Amniotic stem cell (primary cell): ENCODE data around the gene NRP2.

Experiments
- DNase-seq: peaks from one replicate; lab custom pipeline; 2025; lab: John Stamatoyannopoulos, UW

Gene NRP2

GRCh38 chr2:205730701-205731582, 48.6 kb downstream of the NRP2 start:
- DNase-seq, result no peak

- DNase-seq, result peak; percentile 58
Measured at GRCh38 chr2:205731583-205731981, 49.3 kb downstream of the NRP2 start.

GRCh38 chr2:205732314-205732713, 50.0 kb downstream of the NRP2 start:
- no peak for DNase-seq

GRCh38 chr2:205733082-205733481, 50.8 kb downstream of the NRP2 start:
- DNase-seq, result no peak

GRCh38 chr2:205733648-205734047, 51.3 kb downstream of the NRP2 start:
- DNase-seq, result no peak

- no peak for DNase-seq
Measured at GRCh38 chr2:205734436-205735037, 52.2 kb downstream of the NRP2 start.

- DNase-seq, result no peak
Measured at GRCh38 chr2:205738117-205738968, 56.0 kb downstream of the NRP2 start.

GRCh38 chr2:205739620-205740019, 57.3 kb downstream of the NRP2 start:
- no peak for DNase-seq

GRCh38 chr2:205740381-205740780, 58.1 kb downstream of the NRP2 start:
- no peak for DNase-seq

- no peak for DNase-seq
Measured at GRCh38 chr2:205741256-205741978, 59.1 kb downstream of the NRP2 start.

- DNase-seq, result no peak
Measured at GRCh38 chr2:205743137-205743536, 60.8 kb downstream of the NRP2 start.

GRCh38 chr2:205744074-205744591, 61.8 kb downstream of the NRP2 start:
- no peak for DNase-seq

- no peak for DNase-seq
Measured at GRCh38 chr2:205745661-205746419, 63.5 kb downstream of the NRP2 start.

GRCh38 chr2:205746420-205746785, 64.1 kb downstream of the NRP2 start:
- DNase-seq, result no peak

GRCh38 chr2:205747829-205748386, 65.6 kb downstream of the NRP2 start:
- DNase-seq, result no peak

GRCh38 chr2:205748639-205749038, 66.3 kb downstream of the NRP2 start:
- no peak for DNase-seq

GRCh38 chr2:205749078-205749477, 66.8 kb downstream of the NRP2 start:
- no peak for DNase-seq

GRCh38 chr2:205750797-205751196, 68.5 kb downstream of the NRP2 start:
- no peak for DNase-seq

- no peak for DNase-seq
Measured at GRCh38 chr2:205751569-205752031, 69.3 kb downstream of the NRP2 start.

- DNase-seq, result no peak
Measured at GRCh38 chr2:205752296-205752820, 70.1 kb downstream of the NRP2 start.
